Activated CD4-positive, alpha-beta T cell treated with anti-CD3 and anti-CD28 coated beads, Interleukin-2, Interleukin-4, amounts not matched to agents 100 ng/mL and 50 ng/mL, durations not matched to agents 16 hours and 8 hours (primary cell): ENCODE data around the gene SURF1.
"Not testable (repeated sequence)": the region's sequence is repeated elsewhere in the genome, so short reads cannot be mapped to it uniquely, and the experiment has no call there.

Source experiments
- DNase-seq: peaks from one replicate; pipeline ENCODE4 v3.0.0-alpha.2; 2020; ENCODE audit warnings: low spot score

SURF1 gene

GRCh38 chr9:133383438-133383837 lies 27.2 kb upstream of the SURF1 start:
- no peak for DNase-seq

GRCh38 chr9:133382507-133383141 lies 26.3 kb upstream of the SURF1 start:
- DNase-seq = no peak

- DNase-seq = no peak
These were observed 24.4 kb upstream of the SURF1 start for GRCh38 chr9:133380734-133381133.

GRCh38 chr9:133379153-133380086 lies 23.1 kb upstream of the SURF1 start:
- DNase-seq = no peak

- no peak for DNase-seq
These were observed 22.2 kb upstream of the SURF1 start for GRCh38 chr9:133378408-133378962.

GRCh38 chr9:133377721-133378216 lies 21.5 kb upstream of the SURF1 start:
- no peak for DNase-seq

GRCh38 chr9:133377280-133377679 lies 21.0 kb upstream of the SURF1 start:
- not testable (repeated sequence) for DNase-seq

- DNase-seq = peak; percentile 95
These were observed 19.7 kb upstream of the SURF1 start, which contains the start of the genes STKLD1 and SURF4 for GRCh38 chr9:133375724-133376654. TSS of gene STKLD1 (plus strand) at chr9:133376366. CDS start at chr9:133376474, 108 bp downstream. TSS of gene SURF4 (minus strand) at chr9:133376060. CDS start at chr9:133375969, 91 bp downstream.

GRCh38 chr9:133375116-133375723 lies 18.9 kb upstream of the SURF1 start:
- DNase-seq = no peak

- peak; percentile 57 for DNase-seq
These were observed 18.4 kb upstream of the SURF1 start for GRCh38 chr9:133374612-133375115.

- no peak for DNase-seq
These were observed 15.9 kb upstream of the SURF1 start for GRCh38 chr9:133372144-133372543.

- peak; percentile 88 for DNase-seq
These were observed 15.0 kb upstream of the SURF1 start for GRCh38 chr9:133371261-133371711.

- peak; percentile 69 for DNase-seq
These were observed 14.4 kb upstream of the SURF1 start for GRCh38 chr9:133370685-133371084.

- no peak for DNase-seq
These were observed 13.6 kb upstream of the SURF1 start for GRCh38 chr9:133369933-133370332.

GRCh38 chr9:133369422-133369821 lies 13.1 kb upstream of the SURF1 start:
- no peak for DNase-seq

GRCh38 chr9:133368249-133368881 lies 12.1 kb upstream of the SURF1 start:
- no peak for DNase-seq

GRCh38 chr9:133367778-133368177 lies 11.5 kb upstream of the SURF1 start:
- DNase-seq = no peak

GRCh38 chr9:133367221-133367620 lies 10.9 kb upstream of the SURF1 start:
- DNase-seq = no peak

- DNase-seq = no peak
These were observed 10.1 kb upstream of the SURF1 start for GRCh38 chr9:133366435-133366834.

GRCh38 chr9:133362359-133363044 lies 6.2 kb upstream of the SURF1 start:
- no peak for DNase-seq
